Endothelial cell of umbilical vein (primary cell): ENCODE results near the gene ARHGEF1. TPM values are rescaled to one million over a fixed set of nuclear protein-coding genes. Genes with fewer than 3 reads are reported as not detected.

ENCODE experiments used
- BruUV-seq: library from RNA; stranded (reverse); fragments of 400-500 nt; replicated peaks from 2 replicates; lab custom pipeline; 2021; lab: Mats Ljungman, UMichigan
- CTCF ChIA-PET: fragments of 300-600, 350-600 bp; sonication (Branson Sonifier 250); formaldehyde crosslinking; loops from one replicate; lab custom pipeline; 2021; ENCODE audit warnings: antibody characterized with exemption, inconsistent platforms; lab: Charles Lee
- POLR2A ChIA-PET: fragments of 300-600, 350-600 bp; sonication (Branson Sonifier 250); formaldehyde crosslinking; loops from one replicate; lab custom pipeline; 2021; ENCODE audit warnings: antibody characterized with exemption, inconsistent platforms; lab: Charles Lee
- DNase-seq: peaks from one replicate; pipeline ENCODE4 v3.0.0-alpha.2; 2011; ENCODE audit warnings: low read depth, low spot score
- FAIRE-seq: peaks from 2 replicates; lab custom pipeline; 2011; peaks lifted over from hg19 to GRCh38; lab: Jason Lieb, UNC
- H2AFZ ChIP-seq: 2 replicates; pipeline ENCODE4 v1.6.0; 2012; ENCODE audit warnings: low read depth, low read length, control low read depth, inconsistent platforms
- H3K27ac ChIP-seq: 2 replicates; pipeline ENCODE4 v1.5.1; 2011; ENCODE audit warnings: low read depth, mild to moderate bottlenecking, control low read depth, low read length, moderate library complexity; ENCODE audit not compliant: insufficient read depth
- H3K27me3 ChIP-seq, 2 experiments: 2 replicates each; pipeline versions ENCODE4 v1.6.0 to v1.6.1; 2011; ENCODE audit warnings: low read length in 2 of 2, mixed read lengths in 1 of 2; ENCODE audit not compliant: control insufficient read depth in 2 of 2, insufficient read depth in 2 of 2
- H3K36me3 ChIP-seq, 2 experiments: 2 replicates in 1 of 2; 3 replicates in 1 of 2; pipeline ENCODE4 v1.5.1; 2011; ENCODE audit warnings: low read length in 2 of 2, mild to moderate bottlenecking in 1 of 2, moderate library complexity in 1 of 2; ENCODE audit not compliant: control insufficient read depth in 2 of 2, insufficient read depth in 2 of 2; ENCODE audit errors: extremely low read depth in 1 of 2
- H3K4me1 ChIP-seq: 3 replicates; pipeline ENCODE4 v1.5.1; 2011; ENCODE audit warnings: mild to moderate bottlenecking, low read length; ENCODE audit not compliant: control insufficient read depth, insufficient read depth; ENCODE audit errors: extremely low read depth
- H3K4me2 ChIP-seq: 2 replicates; pipeline ENCODE4 v1.6.1; 2011; ENCODE audit warnings: low read length, control low read depth, mixed read lengths; ENCODE audit not compliant: insufficient read depth
- H3K4me3 ChIP-seq, 3 experiments: fragments of 200-600 bp in 1 of 3; sonication (generic), shearing (Covaris generic) in 1 of 3; replicated peaks in 1 of 3; 2 replicates each; pipeline ENCODE4 v1.5.1; 2011 to 2016; ENCODE audit warnings: control low read depth in 3 of 3, low read length in 3 of 3, mild to moderate bottlenecking in 2 of 3, inconsistent platforms in 1 of 3, low read depth in 1 of 3, moderate library complexity in 1 of 3; ENCODE audit not compliant: insufficient read depth in 1 of 3
- H3K79me2 ChIP-seq: 2 replicates; pipeline ENCODE4 v1.6.0; 2012; ENCODE audit warnings: low read length, inconsistent platforms; ENCODE audit not compliant: control insufficient read depth, insufficient read depth
- H3K9ac ChIP-seq: replicated peaks from 2 replicates; pipeline ENCODE3; 2011; ENCODE audit warnings: low read length, control low read depth; ENCODE audit not compliant: insufficient read depth; ENCODE audit errors: extremely low read depth
- H3K9me1 ChIP-seq: replicated peaks from 3 replicates; pipeline ENCODE4 v1.6.0; 2011; ENCODE audit warnings: mild to moderate bottlenecking, low read length; ENCODE audit not compliant: control insufficient read depth, insufficient read depth; ENCODE audit errors: extremely low read depth
- H3K9me3 ChIP-seq: replicated peaks from 2 replicates; pipeline ENCODE4 v1.5.1; 2012; ENCODE audit warnings: low read length, inconsistent platforms; ENCODE audit not compliant: control insufficient read depth, insufficient read depth
- H4K20me1 ChIP-seq: replicated peaks from 2 replicates; pipeline ENCODE3; 2011; ENCODE audit warnings: mild to moderate bottlenecking, low read length; ENCODE audit not compliant: control insufficient read depth, insufficient read depth; ENCODE audit errors: extremely low read depth
- CTCF ChIP-seq, 2 donors: IDR thresholded peaks; 1 replicate in 1 of 2; 2 replicates in 1 of 2; pipeline ENCODE4 v1.5.1; 2011; ENCODE audit warnings: low read length in 2 of 2, mild to moderate bottlenecking in 2 of 2, moderate library complexity in 2 of 2, control low read depth in 1 of 2, inconsistent platforms in 1 of 2, low read depth in 1 of 2; ENCODE audit not compliant: insufficient read depth in 1 of 2; ENCODE audit errors: extremely low read depth in 1 of 2
- EZH2 ChIP-seq: IDR thresholded peaks from 2 replicates; pipeline ENCODE4 v1.6.1; 2012; ENCODE audit warnings: borderline replicate concordance, low read depth, mild to moderate bottlenecking, moderate library complexity, low read length, inconsistent platforms; ENCODE audit not compliant: severe bottlenecking
- GATA2 ChIP-seq: IDR thresholded peaks from 2 replicates; pipeline ENCODE4 v1.7.0; 2011; ENCODE audit warnings: low read depth, mild to moderate bottlenecking, moderate library complexity, mixed read lengths, low read length; ENCODE audit not compliant: insufficient read length, insufficient read depth
- dilution Hi-C: fragments of 300-500 bp; cut with MboI; formaldehyde crosslinking; loops from one replicate; pipeline ENCODE4 v1.15.0; 2019; ENCODE audit warnings: low sequenced_read_pairs; ENCODE audit not compliant: extremely low pct_ligation_motif_present
- intact Hi-C: fragments of 100-400 bp; cut with micrococcal nuclease; formaldehyde crosslinking; loops from one replicate; pipeline ENCODE4 v1.10.0; 2022
- polyA plus RNA-seq, 4 experiments: library from polyadenylated mRNA; depleted of rRNA in 3 of 4; stranded (reverse) in 3 of 4; unstranded in 1 of 4; fragments of >200 nt; gene quantifications; 2 replicates each; pipeline versions ENCODE4 v1.2.1 to v1.2.3, GENCODE V29; 2011 to 2012; ENCODE audit warnings: missing spikeins in 1 of 4
- total RNA-seq: library from RNA; stranded (reverse); gene quantifications from 2 replicates; pipeline ENCODE4 v1.2.3, GENCODE V29; 2021

Gene ARHGEF1
- total and polyA plus RNA-seq, 2 donors (not counting 3 experiments of a cell fraction or from before 2014, with no cell fraction given): 65.4 to 123 TPM

- no peak for TF ChIP-seq GATA2
- TF ChIP-seq EZH2: peak; percentile 50
- no peaks in the 10 kb centered on the region for H3K79me2 ChIP-seq
- no peak for DNase-seq
- no TSS peak for BruUV-seq
- peaks cover 2% of the 10 kb centered on the region for H3K4me1 ChIP-seq
- H3K27me3 ChIP-seq: peaks cover 51 to 53% of the 10 kb centered on the region in 2 experiments
- FAIRE-seq: no peak
- H3K36me3 ChIP-seq: no peaks in the 10 kb centered on the region
- ChIA-PET CTCF (interaction anchor here (1.0 to 3.3 kb wide), 4 partner anchors 10 to 141 kb away, joined by 3 to 20 read pairs (median 3); no protein-coding TSS in a partner anchor), POLR2A (no interaction called here)
- no peak overlapping the region for H3K27ac ChIP-seq
- no peak overlapping the region for H3K4me2 ChIP-seq
- no peak overlapping the region for H3K9ac ChIP-seq
- intact Hi-C loops (loop anchor here (1.0 to 2.0 kb wide), 2 partner anchors 51 to 63 kb away; no protein-coding TSS in a partner anchor), dilution Hi-C loops (no loop called here)
- no peaks in the 10 kb centered on the region for H4K20me1 ChIP-seq
- H3K9me1 ChIP-seq: no peaks in the 10 kb centered on the region
- H3K9me3 ChIP-seq: no peaks in the 10 kb centered on the region
- no peak overlapping the region for H2AFZ ChIP-seq
- no peak overlapping the region for H3K4me3 ChIP-seq
Measured at GRCh38 chr19:41935760-41936415, 52.9 kb downstream of the ARHGEF1 start.

GRCh38 chr19:41936416-41936850 is 53.4 kb downstream of the ARHGEF1 start:
- Histone ChIP-seq H2AFZ (no peak overlapping the region), H4K20me1 (no peaks in the 10 kb centered on the region), H3K27ac (no peak overlapping the region), H3K9me1 (no peaks in the 10 kb centered on the region), H3K36me3 (no peaks in the 10 kb centered on the region), H3K4me1 (peaks cover 2% of the 10 kb centered on the region), H3K9me3 (no peaks in the 10 kb centered on the region), H3K27me3 (peaks cover 50 to 52% of the 10 kb centered on the region in 2 experiments), H3K9ac (no peak overlapping the region), H3K4me3 (no peak overlapping the region), H3K4me2 (no peak overlapping the region), H3K79me2 (no peaks in the 10 kb centered on the region)
- FAIRE-seq (no peak), DNase-seq (no peak)
- dilution Hi-C loops: no loop called here
- intact Hi-C loops: no loop called here
- ChIA-PET POLR2A (interaction anchor here (1.5 kb wide), 1 partner anchor 63 kb away, joined by 3 read pairs; no protein-coding TSS in a partner anchor), CTCF (interaction anchor here (1.0 to 1.6 kb wide), 5 partner anchors 10 to 141 kb away, joined by 3 to 5 read pairs (median 3); no protein-coding TSS in a partner anchor)
- TF ChIP-seq CTCF (IDR thresholded peaks at IDR 0.05; ENCODE audit: extremely low read depth in 1 of 2, insufficient read depth in 1 of 2, low read depth in 1 of 2, low read length in 2 of 2): no peak
- no peak for TF ChIP-seq GATA2
- TF ChIP-seq EZH2: peak; percentile 10
- BruUV-seq: no TSS peak
